ENCODE measurements around the gene CAMKK2.
A peak's percentile ranks its signal among the peaks of the same experiment; 100 is the strongest.

Gene CAMKK2

DNA sequence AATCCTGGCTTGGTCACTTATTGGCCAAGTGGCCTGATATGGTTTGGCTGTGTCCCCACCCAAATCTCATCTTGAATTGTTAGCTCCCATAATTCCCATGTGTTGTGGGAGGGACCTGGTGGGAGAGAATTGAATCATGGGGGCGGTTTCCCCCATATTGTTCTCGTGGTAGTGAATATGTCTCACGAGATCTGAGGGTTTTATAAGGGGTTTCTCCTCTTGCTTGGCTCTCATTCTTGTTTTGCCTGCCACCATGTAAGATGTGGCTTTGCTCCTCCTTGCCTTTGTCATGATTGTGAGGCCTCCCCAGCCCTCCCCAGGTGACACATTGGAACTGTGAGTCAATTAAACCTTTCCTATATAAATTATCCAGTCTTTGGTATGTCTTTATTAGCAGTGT lies 105.4 kb downstream of the CAMKK2 start:
- Histone ChIP-seq H3K27ac (ENCODE audit: low read depth, low read length) (no peak overlapping the region), H3K23ac (ENCODE audit: low read length) (no peak overlapping the region), H3K18ac (ENCODE audit: low read length) (no peak overlapping the region), H2AK5ac (ENCODE audit: low read length) (no peak overlapping the region), H2BK120ac (ENCODE audit: low read depth, low read length) (no peak overlapping the region), H3K27me3 (ENCODE audit: insufficient read depth, low read length, poor library complexity) (no peaks in the 10 kb centered on the region), H3K9ac (ENCODE audit: low read length) (no peak overlapping the region), H4K8ac (ENCODE audit: low read depth, low read length) (no peak overlapping the region), H3K4me3 (ENCODE audit: low read length) (no peak overlapping the region), H3K4ac (ENCODE audit: low read depth, low read length) (no peak overlapping the region), H4K5ac (ENCODE audit: low read length) (no peak overlapping the region), H2BK5ac (ENCODE audit: low read length) (no peak overlapping the region), H3K79me2 (ENCODE audit: control insufficient read depth, insufficient read depth, low read length) (no peaks in the 10 kb centered on the region), H3K56ac (ENCODE audit: low read length) (no peak overlapping the region), H3K36me3 (ENCODE audit: control insufficient read depth, insufficient read depth, low read length) (no peaks in the 10 kb centered on the region), H2BK15ac (replicated peaks; ENCODE audit: low read depth) (no peak overlapping the region), H3K4me1 (ENCODE audit: control insufficient read depth, low read depth, low read length) (no peaks in the 10 kb centered on the region), H3K4me2 (ENCODE audit: low read length) (no peak overlapping the region), H3K79me1 (ENCODE audit: low read length) (no peaks in the 10 kb centered on the region)
- WGBS (ENCODE audit: extremely low coverage, insufficient coverage, low lambda C conversion rate) = no CpG with 5 or more reads among the region's 3 CpGs
- no peak for DNase-seq

DNA sequence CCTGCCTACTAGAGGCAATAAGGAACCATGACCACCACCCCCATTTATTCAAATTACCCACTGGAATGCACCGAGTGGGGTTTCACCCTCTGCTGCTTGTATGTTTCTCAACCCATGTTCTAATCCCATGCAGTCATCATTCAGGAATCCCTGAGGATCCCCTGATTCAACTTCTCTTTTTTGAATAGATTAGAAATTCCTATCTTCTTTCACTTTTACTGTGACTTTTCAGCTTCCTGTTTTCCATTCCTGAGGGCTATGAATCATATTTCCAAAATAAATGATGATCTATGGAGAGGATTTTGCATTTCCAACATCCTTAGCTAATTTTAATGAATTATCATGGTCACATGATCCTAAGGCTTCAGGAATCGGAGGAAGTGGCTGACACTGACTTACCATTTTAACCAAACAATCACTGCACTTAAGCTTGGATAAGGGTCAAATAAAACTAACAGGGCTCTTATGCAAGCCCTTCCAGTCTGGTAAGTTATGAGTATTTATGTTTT lies 105.9 kb downstream of the CAMKK2 start:
- Histone ChIP-seq H3K23ac (ENCODE audit: low read length) (no peak overlapping the region), H3K4me2 (ENCODE audit: low read length) (no peak overlapping the region), H3K27me3 (ENCODE audit: insufficient read depth, low read length, poor library complexity) (no peaks in the 10 kb centered on the region), H3K56ac (ENCODE audit: low read length) (no peak overlapping the region), H3K4me1 (ENCODE audit: control insufficient read depth, low read depth, low read length) (no peaks in the 10 kb centered on the region), H4K8ac (ENCODE audit: low read depth, low read length) (no peak overlapping the region), H3K9ac (ENCODE audit: low read length) (no peak overlapping the region), H3K36me3 (ENCODE audit: control insufficient read depth, insufficient read depth, low read length) (no peaks in the 10 kb centered on the region), H3K4me3 (ENCODE audit: low read length) (no peak overlapping the region), H2AK5ac (ENCODE audit: low read length) (no peak overlapping the region), H3K79me1 (ENCODE audit: low read length) (no peaks in the 10 kb centered on the region), H3K4ac (ENCODE audit: low read depth, low read length) (no peak overlapping the region), H2BK15ac (replicated peaks; ENCODE audit: low read depth) (no peak overlapping the region), H2BK120ac (ENCODE audit: low read depth, low read length) (no peak overlapping the region), H4K5ac (ENCODE audit: low read length) (no peak overlapping the region), H2BK5ac (ENCODE audit: low read length) (no peak overlapping the region), H3K27ac (ENCODE audit: low read depth, low read length) (no peak overlapping the region), H3K18ac (ENCODE audit: low read length) (no peak overlapping the region), H3K79me2 (ENCODE audit: control insufficient read depth, insufficient read depth, low read length) (no peaks in the 10 kb centered on the region)
- no CpG with 5 or more reads among the region's 2 CpGs for WGBS (ENCODE audit: extremely low coverage, insufficient coverage, low lambda C conversion rate)
- DNase-seq = peak; percentile 93

DNA sequence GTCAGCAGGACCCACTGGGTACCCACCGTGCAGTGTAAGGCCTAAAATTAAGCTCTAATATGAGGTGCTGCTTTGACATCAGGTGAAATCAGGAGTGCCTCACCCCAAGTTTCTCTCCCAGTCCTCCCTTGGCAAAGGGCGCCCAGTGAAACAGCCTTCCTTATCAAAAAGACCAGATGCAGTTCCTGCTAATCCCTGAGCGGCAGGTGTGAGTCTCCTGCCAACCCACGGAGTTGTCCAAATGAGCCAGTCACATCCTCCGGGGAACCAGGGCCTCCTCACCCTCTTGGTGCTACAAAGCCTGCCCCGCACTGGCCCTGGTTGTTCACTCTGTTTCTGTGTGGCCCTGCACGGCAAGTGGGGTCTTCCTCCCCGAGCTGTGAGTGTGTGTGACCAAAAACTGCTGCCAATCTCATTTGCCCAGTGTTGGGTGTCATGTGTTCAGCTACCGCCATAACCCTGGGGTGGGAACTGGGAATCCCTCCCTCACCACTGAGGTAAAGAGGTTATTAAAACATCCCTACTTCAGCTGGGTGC lies 106.8 kb downstream of the CAMKK2 start:
- no CpG with 5 or more reads among the region's 9 CpGs for WGBS (ENCODE audit: extremely low coverage, insufficient coverage, low lambda C conversion rate)

DNA sequence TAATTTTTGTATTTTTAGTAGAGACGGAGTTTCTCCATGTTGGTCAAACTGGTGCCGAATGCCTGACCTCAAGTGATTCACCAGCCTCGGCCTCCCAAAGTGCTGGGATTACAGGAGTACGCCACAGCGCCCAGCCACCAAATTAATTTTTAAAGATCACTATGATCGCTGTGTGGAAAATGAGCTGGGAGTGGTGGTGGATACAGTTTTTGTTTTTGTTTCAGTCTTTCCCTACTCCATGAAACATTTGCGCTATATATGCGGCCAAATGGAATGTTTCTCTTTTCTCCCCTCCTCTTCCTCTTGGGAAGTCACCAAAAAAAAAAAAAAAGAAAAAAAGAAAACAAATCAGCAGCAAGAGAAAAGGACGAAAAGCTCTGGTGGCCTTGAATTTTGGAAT lies 107.4 kb downstream of the CAMKK2 start:
- no CpG with 5 or more reads among the region's 9 CpGs for WGBS (ENCODE audit: extremely low coverage, insufficient coverage, low lambda C conversion rate)
- Histone ChIP-seq H3K4me2 (ENCODE audit: low read length) (no peak overlapping the region), H3K4me3 (ENCODE audit: low read length) (no peak overlapping the region)

More for the DNA sequence above, 106.8 kb downstream of the CAMKK2 start:
- Histone ChIP-seq H2BK15ac (replicated peaks; ENCODE audit: low read depth) (no peak overlapping the region), H3K4me1 (ENCODE audit: control insufficient read depth, low read depth, low read length) (no peaks in the 10 kb centered on the region), H3K56ac (ENCODE audit: low read length) (no peak overlapping the region), H3K18ac (ENCODE audit: low read length) (no peak overlapping the region), H3K36me3 (ENCODE audit: control insufficient read depth, insufficient read depth, low read length) (no peaks in the 10 kb centered on the region), H3K4ac (ENCODE audit: low read depth, low read length) (no peak overlapping the region), H2BK120ac (ENCODE audit: low read depth, low read length) (no peak overlapping the region), H2AK5ac (ENCODE audit: low read length) (no peak overlapping the region), H3K4me2 (ENCODE audit: low read length) (no peak overlapping the region), H2BK5ac (ENCODE audit: low read length) (no peak overlapping the region), H3K79me2 (ENCODE audit: control insufficient read depth, insufficient read depth, low read length) (no peaks in the 10 kb centered on the region), H3K27me3 (ENCODE audit: insufficient read depth, low read length, poor library complexity) (no peaks in the 10 kb centered on the region), H3K79me1 (ENCODE audit: low read length) (no peaks in the 10 kb centered on the region), H3K9ac (ENCODE audit: low read length) (no peak overlapping the region), H3K27ac (ENCODE audit: low read depth, low read length) (no peak overlapping the region), H4K5ac (ENCODE audit: low read length) (no peak overlapping the region), H3K4me3 (ENCODE audit: low read length) (no peak overlapping the region), H3K23ac (ENCODE audit: low read length) (no peak overlapping the region), H4K8ac (ENCODE audit: low read depth, low read length) (no peak overlapping the region)
- no peak for DNase-seq

DNA sequence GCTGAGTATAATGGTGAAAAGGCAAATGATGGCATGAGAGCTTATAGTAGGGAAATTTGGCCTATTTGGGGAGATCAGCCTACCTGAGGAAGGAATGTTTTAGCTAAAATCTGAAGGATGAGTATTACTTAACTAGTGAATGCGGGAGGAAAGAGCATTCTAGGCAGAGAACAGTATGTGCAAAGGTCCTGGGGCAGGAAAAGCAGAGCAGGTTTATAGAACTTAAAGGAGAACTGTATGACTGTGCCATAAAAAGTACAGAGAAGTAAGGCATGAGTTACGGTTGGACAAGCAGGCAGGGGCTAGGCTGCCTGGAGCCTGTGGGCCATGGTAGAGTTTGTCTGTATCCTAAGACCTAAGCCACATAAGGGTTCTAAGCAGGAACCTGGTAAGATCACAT lies 108.3 kb downstream of the CAMKK2 start:
- no peaks in the 10 kb centered on the region for H3K79me1 ChIP-seq (ENCODE audit: low read length)
- H2BK120ac ChIP-seq (ENCODE audit: low read depth, low read length) = no peak overlapping the region
- H3K23ac ChIP-seq (ENCODE audit: low read length) = no peak overlapping the region
- DNase-seq = no peak
- H3K36me3 ChIP-seq (ENCODE audit: control insufficient read depth, insufficient read depth, low read length) = no peaks in the 10 kb centered on the region
- no peak overlapping the region for H3K4me2 ChIP-seq (ENCODE audit: low read length)
- no CpG with 5 or more reads among the region's 2 CpGs for WGBS (ENCODE audit: extremely low coverage, insufficient coverage, low lambda C conversion rate)
- no peak overlapping the region for H4K8ac ChIP-seq (ENCODE audit: low read depth, low read length)
- no peak overlapping the region for H3K4ac ChIP-seq (ENCODE audit: low read depth, low read length)
- H3K27ac ChIP-seq (ENCODE audit: low read depth, low read length) = no peak overlapping the region
- H4K5ac ChIP-seq (ENCODE audit: low read length) = no peak overlapping the region
- H3K9ac ChIP-seq (ENCODE audit: low read length) = no peak overlapping the region
- no peak overlapping the region for H2BK15ac ChIP-seq (replicated peaks; ENCODE audit: low read depth)
- no peak overlapping the region for H2BK5ac ChIP-seq (ENCODE audit: low read length)
- no peak overlapping the region for H2AK5ac ChIP-seq (ENCODE audit: low read length)
- no peak overlapping the region for H3K4me3 ChIP-seq (ENCODE audit: low read length)
- H3K18ac ChIP-seq (ENCODE audit: low read length) = no peak overlapping the region
- no peak overlapping the region for H3K56ac ChIP-seq (ENCODE audit: low read length)
- no peaks in the 10 kb centered on the region for H3K4me1 ChIP-seq (ENCODE audit: control insufficient read depth, low read depth, low read length)
- H3K79me2 ChIP-seq (ENCODE audit: control insufficient read depth, insufficient read depth, low read length) = no peaks in the 10 kb centered on the region
- no peaks in the 10 kb centered on the region for H3K27me3 ChIP-seq (ENCODE audit: insufficient read depth, low read length, poor library complexity)

More for the DNA sequence above, 107.4 kb downstream of the CAMKK2 start:
- no peaks in the 10 kb centered on the region for H3K79me2 ChIP-seq (ENCODE audit: control insufficient read depth, insufficient read depth, low read length)
- H2BK5ac ChIP-seq (ENCODE audit: low read length) = no peak overlapping the region
- H2AK5ac ChIP-seq (ENCODE audit: low read length) = no peak overlapping the region
- H3K4ac ChIP-seq (ENCODE audit: low read depth, low read length) = no peak overlapping the region
- H2BK120ac ChIP-seq (ENCODE audit: low read depth, low read length) = no peak overlapping the region
- no peak overlapping the region for H4K8ac ChIP-seq (ENCODE audit: low read depth, low read length)
- no peak overlapping the region for H3K56ac ChIP-seq (ENCODE audit: low read length)
- no peaks in the 10 kb centered on the region for H3K4me1 ChIP-seq (ENCODE audit: control insufficient read depth, low read depth, low read length)
- no peak overlapping the region for H3K9ac ChIP-seq (ENCODE audit: low read length)
- H4K5ac ChIP-seq (ENCODE audit: low read length) = no peak overlapping the region
- no peaks in the 10 kb centered on the region for H3K27me3 ChIP-seq (ENCODE audit: insufficient read depth, low read length, poor library complexity)
- H3K36me3 ChIP-seq (ENCODE audit: control insufficient read depth, insufficient read depth, low read length) = no peaks in the 10 kb centered on the region
- H2BK15ac ChIP-seq (replicated peaks; ENCODE audit: low read depth) = no peak overlapping the region
- no peak for DNase-seq
- H3K23ac ChIP-seq (ENCODE audit: low read length) = no peak overlapping the region
- H3K79me1 ChIP-seq (ENCODE audit: low read length) = no peaks in the 10 kb centered on the region
- no peak overlapping the region for H3K18ac ChIP-seq (ENCODE audit: low read length)
- no peak overlapping the region for H3K27ac ChIP-seq (ENCODE audit: low read depth, low read length)
